Lower leg skin (tissue), 4 donors: ENCODE data around the gene CHL1. TPM values are rescaled to one million over a fixed set of nuclear protein-coding genes. Genes with fewer than 3 reads are reported as not detected.

Experiments
- DNase-seq, 2 donors: peaks; one replicate each; pipeline ENCODE4 v3.0.0-alpha.2; 2019; ENCODE audit warnings: low spot score in 2 of 2
- H3K4me3 ChIP-seq: fragments of 200-600 bp; sonication (generic); 2 replicates; pipeline ENCODE4 v1.5.1; 2017; ENCODE audit warnings: mild to moderate bottlenecking, low read depth; ENCODE audit not compliant: poor library complexity, severe bottlenecking
- POLR2A ChIP-seq, 2 donors: fragments of 450-650 bp; IDR thresholded peaks; one replicate each; pipeline ENCODE4 v1.6.1; 2016 to 2017; ENCODE audit warnings: antibody characterized with exemption in 2 of 2, mild to moderate bottlenecking in 1 of 2, moderate library complexity in 1 of 2
- WGBS, 2 donors: methylation state at CpG; one replicate each; pipeline ENCODE4 v1.1.5; 2018; 5-methylcytosine and 5-hydroxymethylcytosine counted together
- intact Hi-C: fragments of 100-400 bp; cut with DNase I; formaldehyde crosslinking; loops from one replicate; pipeline ENCODE4 v1.15.0; 2023; ENCODE audit warnings: low total_unique reads
- total RNA-seq, 4 donors: library from RNA; depleted of rRNA; stranded (reverse); fragments of >200 nt; gene quantifications; one replicate each; pipeline ENCODE4 v1.1.0, GENCODE V29; 2016
- TF ChIP-seq, protein P1 (sequence below), 3 donors: fragments of 450-650 bp; IDR thresholded peaks; one replicate each; pipeline ENCODE4 v1.5.1; 2016; ENCODE audit warnings: antibody characterized with exemption in 3 of 3, mild to moderate bottlenecking in 3 of 3, moderate library complexity in 2 of 3

Gene CHL1
- total RNA-seq, 4 donors from 2014 or later = 32.7 to 53.1 (median 42.9) TPM

- TF ChIP-seq POLR2A (IDR thresholded peaks at IDR 0.05) = no peak
- TF ChIP-seq, protein P1, sequence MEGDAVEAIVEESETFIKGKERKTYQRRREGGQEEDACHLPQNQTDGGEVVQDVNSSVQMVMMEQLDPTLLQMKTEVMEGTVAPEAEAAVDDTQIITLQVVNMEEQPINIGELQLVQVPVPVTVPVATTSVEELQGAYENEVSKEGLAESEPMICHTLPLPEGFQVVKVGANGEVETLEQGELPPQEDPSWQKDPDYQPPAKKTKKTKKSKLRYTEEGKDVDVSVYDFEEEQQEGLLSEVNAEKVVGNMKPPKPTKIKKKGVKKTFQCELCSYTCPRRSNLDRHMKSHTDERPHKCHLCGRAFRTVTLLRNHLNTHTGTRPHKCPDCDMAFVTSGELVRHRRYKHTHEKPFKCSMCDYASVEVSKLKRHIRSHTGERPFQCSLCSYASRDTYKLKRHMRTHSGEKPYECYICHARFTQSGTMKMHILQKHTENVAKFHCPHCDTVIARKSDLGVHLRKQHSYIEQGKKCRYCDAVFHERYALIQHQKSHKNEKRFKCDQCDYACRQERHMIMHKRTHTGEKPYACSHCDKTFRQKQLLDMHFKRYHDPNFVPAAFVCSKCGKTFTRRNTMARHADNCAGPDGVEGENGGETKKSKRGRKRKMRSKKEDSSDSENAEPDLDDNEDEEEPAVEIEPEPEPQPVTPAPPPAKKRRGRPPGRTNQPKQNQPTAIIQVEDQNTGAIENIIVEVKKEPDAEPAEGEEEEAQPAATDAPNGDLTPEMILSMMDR (IDR thresholded peaks at IDR 0.05) = no peak
- intact Hi-C loops = no loop called here
- 23% methylated on average over 4 of the region's 4 CpGs for WGBS, 2 donors
- no peak overlapping the region for H3K4me3 ChIP-seq
- no peak for DNase-seq
These were observed 154.4 kb downstream of the CHL1 start for GRCh38 chr3:350871-351371.

- TF ChIP-seq, protein P1 (IDR thresholded peaks at IDR 0.05) = no peak
- TF ChIP-seq POLR2A (IDR thresholded peaks at IDR 0.05) = no peak
- intact Hi-C loops = no loop called here
- WGBS, 2 donors = 81 to 93% methylated on average over 1 of the region's 1 CpG
- no peak for DNase-seq
- no peak overlapping the region for H3K4me3 ChIP-seq
These were observed 156.0 kb downstream of the CHL1 start for GRCh38 chr3:352599-352998.

- 68 to 72% methylated on average over 3 of the region's 3 CpGs for WGBS, 2 donors
- TF ChIP-seq, protein P1 (IDR thresholded peaks at IDR 0.05) = no peak
- no peak for TF ChIP-seq POLR2A (IDR thresholded peaks at IDR 0.05)
- intact Hi-C loops = no loop called here
- no peak overlapping the region for H3K4me3 ChIP-seq
- DNase-seq = no peak
These were observed 156.7 kb downstream of the CHL1 start for GRCh38 chr3:353191-353739.

DNA sequence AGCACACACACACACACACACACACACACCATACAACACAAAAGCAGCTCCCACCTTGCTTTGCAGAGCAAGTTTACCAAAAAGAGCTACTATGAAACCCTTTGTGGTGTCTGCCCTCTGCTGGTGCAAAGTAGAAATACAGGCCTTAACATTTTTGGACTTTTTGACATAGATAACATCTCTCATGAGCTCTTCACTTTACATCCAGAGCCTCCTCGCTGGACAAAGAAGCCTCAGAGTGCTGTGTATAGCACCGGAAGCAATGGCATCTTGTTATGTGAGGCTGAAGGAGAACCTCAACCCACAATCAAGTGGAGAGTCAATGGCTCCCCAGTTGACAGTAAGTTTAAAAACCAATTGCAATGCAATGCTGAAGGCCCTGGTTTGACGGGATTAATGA is 157.9 kb downstream of the CHL1 start:
- peak in 1 of 2 donors; percentile 47 for DNase-seq
- TF ChIP-seq, protein P1 (IDR thresholded peaks at IDR 0.05) = no peak
- no peak for TF ChIP-seq POLR2A (IDR thresholded peaks at IDR 0.05)
- WGBS, 2 donors = 26% methylated on average over 3 of the region's 3 CpGs
- intact Hi-C loops = no loop called here
- H3K4me3 ChIP-seq = no peak overlapping the region

DNA sequence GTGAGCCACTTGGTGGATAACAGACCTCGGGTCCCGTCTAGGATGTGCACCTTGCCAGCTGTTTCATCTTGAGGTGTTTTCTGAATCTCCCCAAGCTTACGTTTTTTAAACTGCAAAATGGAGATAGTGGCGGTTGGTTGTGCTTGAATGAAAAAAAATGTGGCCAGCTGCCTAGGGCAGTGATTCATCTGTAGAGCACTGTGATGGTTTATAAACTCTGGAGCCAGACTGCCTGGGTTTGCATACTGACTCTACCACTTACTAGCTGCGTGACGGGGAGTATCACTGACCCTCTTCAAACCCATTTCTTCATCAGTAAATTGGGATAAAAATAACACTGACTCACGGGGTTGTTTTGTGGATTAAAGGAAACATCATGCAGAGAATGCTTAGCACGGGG is 159.1 kb downstream of the CHL1 start:
- intact Hi-C loops = no loop called here
- no peak for DNase-seq
- H3K4me3 ChIP-seq = no peak overlapping the region
- WGBS, 2 donors = 35 to 54% methylated on average over 8 of the region's 8 CpGs
- TF ChIP-seq, protein P1 (IDR thresholded peaks at IDR 0.05) = no peak
- TF ChIP-seq POLR2A (IDR thresholded peaks at IDR 0.05) = no peak

DNA sequence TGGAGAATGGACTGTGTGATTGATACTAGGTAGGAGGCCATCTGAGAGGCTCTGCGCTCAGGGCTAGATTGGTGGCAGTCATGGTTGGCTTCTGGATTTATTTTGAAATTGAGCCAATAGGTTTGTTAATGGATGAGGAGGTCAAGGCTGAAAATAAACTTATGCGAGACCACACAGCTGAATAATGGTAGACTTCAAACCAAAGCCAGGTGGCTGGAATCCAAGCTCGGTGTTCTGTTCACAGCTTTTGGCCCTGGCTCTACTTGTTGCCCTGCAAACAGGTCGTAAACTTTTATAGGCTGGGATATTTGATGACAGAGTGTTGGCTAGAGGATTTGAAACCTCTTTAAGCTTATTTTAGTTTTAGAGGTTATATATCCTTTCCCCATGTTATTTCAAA is 160.4 kb downstream of the CHL1 start:
- intact Hi-C loops = no loop called here
- TF ChIP-seq POLR2A (IDR thresholded peaks at IDR 0.05) = no peak
- TF ChIP-seq, protein P1 (IDR thresholded peaks at IDR 0.05) = no peak
- no peak overlapping the region for H3K4me3 ChIP-seq
- DNase-seq = no peak
- 43 to 48% methylated on average over 4 of the region's 4 CpGs for WGBS, 2 donors
